ENCODE measurements around the gene PSTPIP1. TPM values are rescaled to one million over a fixed set of nuclear protein-coding genes. Genes with fewer than 3 reads are reported as not detected.

Gene PSTPIP1
- total and polyA plus RNA-seq, 2 donors (not counting 1 experiment from before 2014, with no cell fraction given), result 0.56 to 1.5 TPM

- no peaks in the 10 kb centered on the region for H3K36me3 ChIP-seq (ENCODE audit: control insufficient read depth, insufficient read depth, low read length)
- peaks cover 2% of the 10 kb centered on the region for H3K27me3 ChIP-seq (ENCODE audit: control insufficient read depth, insufficient read depth, low read length)
- H4K20me1 ChIP-seq (ENCODE audit: control insufficient read depth, extremely low read depth, insufficient read depth, low read length), result no peaks in the 10 kb centered on the region
- H2AFZ ChIP-seq (ENCODE audit: low read length), result no peak overlapping the region
- no peak overlapping the region for H3K4me2 ChIP-seq (ENCODE audit: extremely low read depth, insufficient read depth, low read length)
- H3K4me3 ChIP-seq (replicated peaks in 1 of 4; ENCODE audit: control extremely low read depth in 1 of 4, insufficient read depth in 1 of 4, low read depth in 3 of 4, low read length in 4 of 4), result no peak overlapping the region
- H3K9me3 ChIP-seq (ENCODE audit: control insufficient read depth, insufficient read depth, low read depth, low read length), result no peaks in the 10 kb centered on the region
- H3K79me2 ChIP-seq (ENCODE audit: control insufficient read depth, insufficient read depth, low read length), result no peaks in the 10 kb centered on the region
- H3K27ac ChIP-seq (ENCODE audit: insufficient read depth, low read length), result no peak overlapping the region
- no peak overlapping the region for H3K9ac ChIP-seq (ENCODE audit: insufficient read depth, low read length)
- peaks cover 3% of the 10 kb centered on the region for H3K4me1 ChIP-seq (ENCODE audit: control insufficient read depth, extremely low read depth, insufficient read depth, low read length)
- DNase-seq (ENCODE audit: low read depth in 2 of 2), result no peak
- TF ChIP-seq EZH2 (IDR thresholded peaks at IDR 0.05; ENCODE audit: low read length, missing control alignments), result no peak
- TF ChIP-seq CTCF (conservative IDR thresholded peaks at IDR 0.05 in 1 of 2, IDR thresholded peaks at IDR 0.05 in 1 of 2; ENCODE audit: low read depth in 1 of 2, low read length in 2 of 2), result no peak
Measured at GRCh38 chr15:76973906-76974305, 21.0 kb upstream of the PSTPIP1 start.

- Histone ChIP-seq H3K9ac (ENCODE audit: insufficient read depth, low read length) (no peak overlapping the region), H3K27me3 (ENCODE audit: control insufficient read depth, insufficient read depth, low read length) (peaks cover 2% of the 10 kb centered on the region), H3K79me2 (ENCODE audit: control insufficient read depth, insufficient read depth, low read length) (no peaks in the 10 kb centered on the region), H3K9me3 (ENCODE audit: control insufficient read depth, insufficient read depth, low read depth, low read length) (no peaks in the 10 kb centered on the region), H3K36me3 (ENCODE audit: control insufficient read depth, insufficient read depth, low read length) (no peaks in the 10 kb centered on the region), H3K4me3 (replicated peaks in 1 of 4; ENCODE audit: control extremely low read depth in 1 of 4, insufficient read depth in 1 of 4, low read depth in 3 of 4, low read length in 4 of 4) (no peak overlapping the region), H3K27ac (ENCODE audit: insufficient read depth, low read length) (no peak overlapping the region), H2AFZ (ENCODE audit: low read length) (no peak overlapping the region), H4K20me1 (ENCODE audit: control insufficient read depth, extremely low read depth, insufficient read depth, low read length) (no peaks in the 10 kb centered on the region), H3K4me2 (ENCODE audit: extremely low read depth, insufficient read depth, low read length) (no peak overlapping the region), H3K4me1 (ENCODE audit: control insufficient read depth, extremely low read depth, insufficient read depth, low read length) (peaks cover 5% of the 10 kb centered on the region)
- TF ChIP-seq CTCF (conservative IDR thresholded peaks at IDR 0.05 in 1 of 2, IDR thresholded peaks at IDR 0.05 in 1 of 2; ENCODE audit: low read depth in 1 of 2, low read length in 2 of 2), result no peak
- TF ChIP-seq EZH2 (IDR thresholded peaks at IDR 0.05; ENCODE audit: low read length, missing control alignments), result no peak
- no peak for DNase-seq (ENCODE audit: low read depth in 2 of 2)
Measured at GRCh38 chr15:76974456-76975036, 20.4 kb upstream of the PSTPIP1 start.

- TF ChIP-seq CTCF (conservative IDR thresholded peaks at IDR 0.05 in 1 of 2, IDR thresholded peaks at IDR 0.05 in 1 of 2; ENCODE audit: low read depth in 1 of 2, low read length in 2 of 2) (no peak), EZH2 (IDR thresholded peaks at IDR 0.05; ENCODE audit: low read length, missing control alignments) (no peak)
- Histone ChIP-seq H3K27ac (ENCODE audit: insufficient read depth, low read length) (no peak overlapping the region), H3K36me3 (ENCODE audit: control insufficient read depth, insufficient read depth, low read length) (no peaks in the 10 kb centered on the region), H3K4me1 (ENCODE audit: control insufficient read depth, extremely low read depth, insufficient read depth, low read length) (peaks cover 5% of the 10 kb centered on the region), H3K79me2 (ENCODE audit: control insufficient read depth, insufficient read depth, low read length) (no peaks in the 10 kb centered on the region), H3K4me3 (replicated peaks in 1 of 4; ENCODE audit: control extremely low read depth in 1 of 4, insufficient read depth in 1 of 4, low read depth in 3 of 4, low read length in 4 of 4) (no peak overlapping the region), H3K9ac (ENCODE audit: insufficient read depth, low read length) (no peak overlapping the region), H3K4me2 (ENCODE audit: extremely low read depth, insufficient read depth, low read length) (no peak overlapping the region), H3K9me3 (ENCODE audit: control insufficient read depth, insufficient read depth, low read depth, low read length) (no peaks in the 10 kb centered on the region), H4K20me1 (ENCODE audit: control insufficient read depth, extremely low read depth, insufficient read depth, low read length) (no peaks in the 10 kb centered on the region), H2AFZ (ENCODE audit: low read length) (no peak overlapping the region), H3K27me3 (ENCODE audit: control insufficient read depth, insufficient read depth, low read length) (peaks cover 2% of the 10 kb centered on the region)
- DNase-seq (ENCODE audit: low read depth in 2 of 2), result no peak
Measured at GRCh38 chr15:76976141-76976540, 18.8 kb upstream of the PSTPIP1 start.
